K562 treated with DMSO at 1 percent for 12 hours (cell line): ENCODE data around the gene SP7. TPM values are rescaled to one million over a fixed set of nuclear protein-coding genes. Genes with fewer than 3 reads are reported as not detected.

Source experiments
- total RNA-seq: library from RNA; unstranded; fragments of 300-600 nt; gene quantifications from 2 replicates; pipeline ENCODE4 v1.2.3, GENCODE V29; 2022; ENCODE audit not compliant: insufficient read depth

SP7 gene
- not detected in 2 replicates for total RNA-seq

DNA sequence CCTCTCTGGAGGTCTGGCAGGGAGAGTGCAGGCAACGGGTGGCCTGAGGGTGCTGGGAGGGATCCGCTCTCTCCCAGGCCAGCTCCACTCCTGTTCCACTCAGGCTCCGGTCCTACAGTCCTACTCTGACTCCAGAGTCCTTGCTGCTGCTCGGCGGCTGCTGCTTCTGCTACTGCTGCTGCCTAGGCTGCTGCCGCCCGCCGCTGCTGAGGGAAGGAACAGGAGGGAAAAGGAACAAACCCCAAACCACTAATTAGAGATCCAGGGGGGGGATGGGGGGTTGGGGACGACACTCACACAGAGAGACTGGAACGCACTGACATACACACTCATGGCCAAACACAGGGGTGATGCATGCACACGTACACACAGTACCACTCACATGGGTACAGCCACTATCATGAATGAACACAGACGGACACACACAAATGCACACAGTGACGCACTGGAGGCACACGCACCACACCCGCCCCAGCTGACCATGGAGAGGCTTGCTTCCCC is at the start of gene SP7:
Gene SP7 (minus strand): TSS at position 174 of the 501 bp plus-strand sequence. CDS start 708 bp downstream, outside the sequence.

DNA sequence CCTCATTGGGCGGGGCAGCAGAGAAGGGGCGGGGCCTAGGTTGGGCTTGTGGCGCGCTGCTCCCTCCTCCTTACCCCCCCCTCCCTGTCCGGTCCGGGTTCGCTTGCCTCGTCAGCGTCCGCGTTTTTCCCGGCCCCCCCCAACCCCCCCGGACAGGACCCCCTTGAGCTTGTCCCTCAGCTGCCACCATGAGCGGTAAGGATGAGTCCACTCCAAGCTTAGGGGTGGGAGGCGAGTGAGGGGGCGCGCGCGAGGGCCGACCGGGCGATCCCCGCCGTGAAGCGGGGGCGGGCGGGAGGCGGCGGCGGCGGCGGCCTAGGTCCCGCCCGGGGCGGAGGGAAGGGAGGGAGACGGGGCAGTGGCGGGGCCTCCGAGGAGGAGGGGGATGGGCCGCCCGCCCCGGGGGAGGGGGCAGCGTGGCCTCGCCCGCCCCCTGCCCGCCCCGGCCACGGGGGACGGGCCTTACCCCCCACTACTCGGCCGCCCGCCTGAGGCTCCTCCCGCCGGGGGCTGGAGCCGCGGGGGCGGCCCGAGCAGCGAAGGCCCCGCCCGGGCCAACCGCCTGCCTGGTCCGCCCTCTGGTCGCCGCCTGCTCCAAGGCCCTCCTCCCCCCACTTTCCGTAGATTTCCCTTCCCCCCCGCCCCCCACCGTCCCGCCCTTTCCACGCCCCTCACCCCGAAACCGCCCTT is 44.1 kb upstream of the SP7 start, which contains the start of gene SP1:
Gene SP1 (plus strand): TSS at position 73 of the 690 bp plus-strand sequence. CDS start 116 bp downstream, at position 189.

DNA sequence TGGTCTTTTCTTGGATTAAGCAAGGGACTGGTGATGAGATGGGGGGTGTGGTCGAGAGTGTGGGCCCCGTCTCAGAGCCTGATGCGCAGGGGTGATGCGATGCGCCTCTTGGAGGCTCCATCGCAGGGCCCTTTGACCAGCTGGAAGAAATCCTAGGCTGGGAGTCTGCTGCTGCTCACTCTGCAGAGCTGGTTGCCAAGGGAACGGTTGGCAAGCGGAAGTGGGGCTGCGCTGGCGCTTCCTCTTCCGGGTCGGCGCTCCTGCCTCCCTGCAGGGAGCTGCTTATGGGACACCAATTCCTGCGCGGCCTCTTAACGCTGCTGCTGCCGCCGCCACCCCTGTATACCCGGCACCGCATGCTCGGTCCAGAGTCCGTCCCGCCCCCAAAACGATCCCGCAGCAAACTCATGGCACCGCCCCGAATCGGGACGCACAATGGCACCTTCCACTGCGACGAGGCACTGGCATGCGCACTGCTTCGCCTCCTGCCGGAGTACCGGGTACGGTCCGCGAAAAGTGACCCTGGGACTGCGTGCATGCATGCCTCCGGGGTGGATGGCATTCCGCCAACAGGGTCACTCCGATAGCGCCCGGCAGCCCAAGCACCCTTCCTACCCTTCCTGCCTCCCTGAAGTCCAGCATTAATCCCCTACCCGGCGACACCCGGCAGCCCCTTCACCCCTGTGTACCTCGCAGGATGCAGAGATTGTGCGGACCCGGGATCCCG is 36.5 kb downstream of the SP7 start, which contains the start of gene MYG1:
Gene MYG1 (plus strand): TSS at position 242 of the 727 bp plus-strand sequence. CDS start 43 bp downstream, at position 285.

DNA sequence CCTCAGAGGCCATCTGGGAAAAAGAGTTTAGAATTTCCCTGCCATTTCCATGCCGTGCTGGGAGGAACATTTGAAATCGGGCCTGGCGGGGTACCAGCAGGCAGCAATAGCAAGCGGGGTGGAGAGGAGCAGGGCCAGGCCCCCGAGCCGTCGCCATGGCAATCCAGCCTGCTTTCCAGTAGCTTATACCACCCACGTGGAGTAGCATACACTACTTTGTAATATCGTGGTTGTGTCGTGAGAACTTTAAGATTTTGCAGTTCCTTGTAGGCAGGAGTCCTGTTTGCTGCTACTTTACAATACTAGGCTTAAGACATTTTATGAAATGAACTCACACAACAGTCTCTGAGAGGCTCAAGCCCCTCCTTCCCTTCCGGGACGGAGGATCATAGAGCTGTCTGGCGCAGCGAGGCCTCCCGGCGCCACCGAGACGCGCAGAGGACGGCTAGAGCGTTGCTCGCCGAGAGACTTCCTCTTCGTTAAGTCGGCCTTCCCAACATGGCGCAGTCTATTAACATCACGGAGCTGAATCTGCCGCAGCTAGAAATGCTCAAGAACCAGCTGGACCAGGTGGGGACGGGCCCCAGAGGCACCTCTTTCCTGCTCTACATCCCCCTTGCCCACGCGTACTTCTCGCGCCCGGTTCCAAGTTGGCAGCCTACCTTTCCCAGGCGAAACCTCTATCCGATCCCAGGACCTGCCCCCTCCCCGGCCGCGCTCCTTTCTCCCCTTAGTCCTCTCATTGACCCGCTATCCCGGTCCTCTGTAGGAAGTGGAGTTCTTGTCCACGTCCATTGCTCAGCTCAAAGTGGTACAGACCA is 40.9 kb downstream of the SP7 start, which contains the start of gene PFDN5:
Gene PFDN5 (plus strand): TSS at position 473 of the 821 bp plus-strand sequence. CDS start 26 bp downstream, at position 499.

Other genes starting within 250 kb of the SP7 start
- 1.1 TPM in 1 of 2 replicates, not detected in the other for gene IGFBP6, start 238.7 kb downstream of the SP7 start, total RNA-seq
- not detected in 2 replicates for gene SOAT2, start 232.9 kb downstream of the SP7 start, total RNA-seq
- 8.8 and 16.7 TPM in 2 replicates for gene ZNF740, start 155.6 kb downstream of the SP7 start, total RNA-seq
- 9.3 and 23.4 TPM in 2 replicates for gene CSAD, start 155.4 kb downstream of the SP7 start, total RNA-seq
- 2.2 and 3.5 TPM in 2 replicates for gene ITGB7, start 129.1 kb downstream of the SP7 start, total RNA-seq
- gene RARG, start 104.1 kb downstream of the SP7 start, total RNA-seq = 4.3 and 7.8 TPM in 2 replicates
- gene ESPL1, start 68.1 kb downstream of the SP7 start, total RNA-seq = 17.5 and 36.3 TPM in 2 replicates
- gene PFDN5, start 40.8 kb downstream of the SP7 start, total RNA-seq = 588 and 822 TPM in 2 replicates
- 7.5 and 15.2 TPM in 2 replicates for gene MYG1, start 36.7 kb downstream of the SP7 start, total RNA-seq
- gene AAAS, start 14.7 kb downstream of the SP7 start, total RNA-seq = 54.6 and 62.3 TPM in 2 replicates
- gene SP1, start 43.8 kb upstream of the SP7 start, total RNA-seq = 5.8 and 33.8 TPM in 2 replicates
- 63.1 and 64.0 TPM in 2 replicates for gene AMHR2, start 87.5 kb upstream of the SP7 start, total RNA-seq
- gene PRR13, start 105.4 kb upstream of the SP7 start, total RNA-seq = 204 and 264 TPM in 2 replicates
- gene PCBP2, start 115.7 kb upstream of the SP7 start, total RNA-seq = 728 and 1,071 TPM in 2 replicates
- gene MAP3K12, start 163.1 kb upstream of the SP7 start, total RNA-seq = 2.2 and 5.2 TPM in 2 replicates
- gene TARBP2, start 164.9 kb upstream of the SP7 start, total RNA-seq = 60.8 and 65.7 TPM in 2 replicates
- not detected in 2 replicates for gene NPFF, start 171.1 kb upstream of the SP7 start, total RNA-seq